Measurements from ENCODE around the gene GLS2. TPM values are rescaled to one million over a fixed set of nuclear protein-coding genes. Genes with fewer than 3 reads are reported as not detected.

The GLS2 gene
- total and polyA plus RNA-seq, 10 of the 15 experiments (the other 5 are each of a cell fraction or from before 2014, with no cell fraction given), result 0.64 to 6.4 (median 3.3) TPM

- TF ChIP-seq PBX3 (IDR thresholded peaks at IDR 0.05; ENCODE audit: insufficient replicate concordance, low read depth, low read length) (peak; percentile 91), KDM1A (IDR thresholded peaks at IDR 0.05; ENCODE audit: borderline replicate concordance) (no peak), NFYA (IDR thresholded peaks at IDR 0.05; ENCODE audit: borderline replicate concordance, low read depth, low read length) (no peak), ZNF687 (IDR thresholded peaks at IDR 0.05) (no peak), SMC3 (IDR thresholded peaks at IDR 0.05; ENCODE audit: borderline replicate concordance, low read length) (no peak), EGR1 (IDR thresholded peaks at IDR 0.05; ENCODE audit: borderline replicate concordance in 1 of 2, low read depth in 2 of 2, low read length in 2 of 2) (peak in 1 of 2 experiments; percentile 64; a peak in 2 of 3 replicates), MEF2A (IDR thresholded peaks at IDR 0.05; ENCODE audit: insufficient read depth, low read depth, low read length) (no peak), GATAD2B (conservative IDR thresholded peaks at IDR 0.05; ENCODE audit: low read depth) (no peak), SPI1 (IDR thresholded peaks at IDR 0.05; ENCODE audit: borderline replicate concordance, insufficient read depth, low read depth, low read length) (no peak), CTCF (IDR thresholded peaks at IDR 0.05 in 2 of 3, conservative IDR thresholded peaks at IDR 0.05 in 1 of 3; ENCODE audit: control insufficient read depth in 2 of 3, extremely low read depth in 1 of 3, insufficient read depth in 1 of 3, low read depth in 3 of 3, low read length in 3 of 3) (no peak)
Measured at GRCh38 chr12:56488041-56488955, at the start of gene GLS2 (continued).

Measured in GM12878 (cell line).